Amniotic stem cell (primary cell): ENCODE data around the gene SH3GL1.
A peak's percentile ranks its signal among the peaks of the same experiment; 100 is the strongest.

Experiments
- DNase-seq: peaks from one replicate; lab custom pipeline; 2025; lab: John Stamatoyannopoulos, UW

Gene SH3GL1, protein sequence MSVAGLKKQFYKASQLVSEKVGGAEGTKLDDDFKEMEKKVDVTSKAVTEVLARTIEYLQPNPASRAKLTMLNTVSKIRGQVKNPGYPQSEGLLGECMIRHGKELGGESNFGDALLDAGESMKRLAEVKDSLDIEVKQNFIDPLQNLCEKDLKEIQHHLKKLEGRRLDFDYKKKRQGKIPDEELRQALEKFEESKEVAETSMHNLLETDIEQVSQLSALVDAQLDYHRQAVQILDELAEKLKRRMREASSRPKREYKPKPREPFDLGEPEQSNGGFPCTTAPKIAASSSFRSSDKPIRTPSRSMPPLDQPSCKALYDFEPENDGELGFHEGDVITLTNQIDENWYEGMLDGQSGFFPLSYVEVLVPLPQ

DNA sequence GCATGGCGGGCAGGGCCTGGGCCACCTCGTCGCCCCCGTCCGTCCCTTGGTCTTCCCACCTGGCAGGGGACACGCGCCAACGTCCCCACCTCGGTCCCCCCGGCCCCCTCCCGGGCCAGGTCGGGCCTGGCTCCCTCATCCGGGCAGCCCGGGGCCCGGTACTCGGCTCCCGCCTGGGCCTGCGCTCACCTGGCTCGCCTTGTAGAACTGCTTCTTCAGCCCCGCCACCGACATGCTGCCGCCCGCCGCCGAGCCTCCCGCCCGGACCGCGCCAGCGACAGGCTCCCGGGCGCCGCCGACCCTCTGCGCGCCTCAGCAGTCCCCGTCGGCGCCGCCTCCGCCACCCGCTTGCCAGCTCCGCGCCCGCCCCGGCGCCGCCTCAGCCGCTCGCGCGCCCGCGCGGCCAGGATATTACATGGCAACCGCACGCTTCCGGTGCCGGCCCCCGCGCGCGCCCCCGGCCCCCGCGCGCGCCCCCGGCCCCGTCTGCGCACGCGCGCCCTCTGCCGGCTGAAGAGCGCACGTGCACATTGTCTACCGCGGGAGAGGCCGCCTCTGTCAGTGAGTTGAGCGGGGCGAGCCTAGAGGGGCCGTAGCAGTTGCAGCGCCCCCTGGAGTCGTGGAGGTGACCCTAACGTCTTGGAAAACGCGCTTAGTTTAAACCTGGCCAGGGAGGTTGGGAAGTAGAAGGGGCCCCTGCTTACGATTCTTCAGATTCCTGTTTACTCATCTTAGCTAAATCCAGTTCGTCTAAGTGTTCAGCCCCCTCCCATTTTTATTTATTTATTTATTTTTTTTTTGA is at the start of gene SH3GL1:
Gene SH3GL1, minus strand, starts transcription at position 413 of the 802 bp plus-strand sequence. Its CDS starts 179 bp downstream, at position 234.
- peak; percentile 83 for DNase-seq

DNA sequence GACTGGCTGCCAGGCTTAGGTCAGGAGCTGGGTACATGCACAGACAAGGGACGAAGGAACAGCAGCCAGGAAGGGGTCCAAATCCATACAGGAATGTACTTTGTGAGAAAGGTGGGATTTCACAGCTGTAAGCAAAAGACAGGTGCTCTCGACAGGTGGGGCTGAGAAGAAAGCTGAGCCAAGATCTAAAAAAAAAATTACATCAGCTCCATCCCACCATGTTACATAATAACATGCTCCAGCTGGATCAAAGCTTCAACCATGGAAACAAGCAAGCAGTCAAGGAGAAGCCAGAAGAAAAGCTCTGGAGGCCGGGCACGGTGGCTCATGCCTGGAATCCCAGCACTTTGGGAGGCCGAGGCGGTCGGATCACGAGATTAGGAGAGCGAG is 49.3 kb upstream of the SH3GL1 start:
- no peak for DNase-seq

DNA sequence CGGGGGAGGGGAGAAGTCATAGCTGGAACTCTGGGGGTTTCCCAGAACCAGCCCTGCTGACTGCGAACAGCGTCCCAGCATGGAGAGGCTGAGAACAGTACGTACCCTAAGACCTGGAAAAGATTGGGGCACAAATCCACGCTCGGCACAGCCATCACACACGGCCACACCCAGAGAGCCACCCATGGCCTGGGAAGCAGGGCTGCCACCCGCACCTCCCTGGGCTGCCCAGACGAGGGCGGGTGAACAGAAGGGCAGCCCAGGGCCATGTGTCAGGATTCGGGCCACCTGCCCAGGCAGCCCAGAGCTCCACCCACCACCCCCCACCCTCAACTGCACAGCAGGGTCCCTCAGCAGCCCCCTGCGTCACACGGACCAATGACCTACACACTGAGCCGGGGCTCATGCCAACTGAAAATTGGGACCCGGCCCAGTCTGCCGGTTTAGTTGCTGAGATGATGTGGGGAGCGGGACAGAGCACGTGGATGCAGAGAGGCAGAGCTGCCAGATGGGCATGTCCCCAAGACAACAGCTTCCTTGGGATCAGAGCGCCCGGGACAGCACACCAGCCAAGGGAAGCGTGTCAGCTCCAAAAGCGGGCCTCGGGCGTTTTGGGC is 48.8 kb upstream of the SH3GL1 start:
- DNase-seq = no peak

DNA sequence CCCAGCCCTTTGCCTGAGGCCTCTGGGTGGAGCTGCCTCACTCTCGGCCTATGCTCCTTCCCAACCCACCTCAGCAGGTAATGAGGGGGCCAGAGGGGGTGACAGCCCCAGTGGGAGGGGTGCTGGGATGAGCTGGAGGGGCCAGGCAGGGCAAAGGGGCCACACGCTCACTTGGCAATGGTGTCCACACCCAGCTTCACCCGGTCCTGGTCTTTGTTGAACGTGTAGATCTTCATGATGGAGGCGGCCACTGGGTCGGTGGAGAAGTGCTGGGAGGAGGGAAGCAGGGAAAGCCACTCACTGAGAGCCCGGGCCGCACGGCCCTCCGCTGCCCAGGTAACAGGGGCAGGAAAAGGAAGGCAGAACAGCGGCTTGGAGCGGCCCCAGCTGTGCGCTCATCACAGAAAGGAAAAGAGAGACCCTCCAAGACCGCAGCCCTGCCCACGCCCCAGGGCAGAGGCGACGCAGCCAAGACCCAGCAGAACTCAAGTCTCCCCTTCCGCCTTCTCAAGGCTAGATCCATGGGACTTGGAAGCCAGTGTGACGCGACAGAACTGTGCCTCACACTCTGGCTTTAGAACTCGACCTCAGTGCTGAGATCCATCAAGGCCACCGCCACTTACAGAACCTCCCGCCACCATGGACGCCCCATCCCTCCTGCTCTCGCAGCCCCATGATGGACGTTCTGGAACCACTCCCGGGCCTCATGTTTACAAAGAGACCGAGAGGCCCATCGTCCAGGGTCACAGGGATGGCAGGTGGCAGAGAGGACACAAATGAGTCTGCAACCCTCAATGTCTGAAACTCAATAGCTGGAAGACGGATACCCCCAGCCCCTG is 48.0 kb upstream of the SH3GL1 start:
- DNase-seq = no peak

DNA sequence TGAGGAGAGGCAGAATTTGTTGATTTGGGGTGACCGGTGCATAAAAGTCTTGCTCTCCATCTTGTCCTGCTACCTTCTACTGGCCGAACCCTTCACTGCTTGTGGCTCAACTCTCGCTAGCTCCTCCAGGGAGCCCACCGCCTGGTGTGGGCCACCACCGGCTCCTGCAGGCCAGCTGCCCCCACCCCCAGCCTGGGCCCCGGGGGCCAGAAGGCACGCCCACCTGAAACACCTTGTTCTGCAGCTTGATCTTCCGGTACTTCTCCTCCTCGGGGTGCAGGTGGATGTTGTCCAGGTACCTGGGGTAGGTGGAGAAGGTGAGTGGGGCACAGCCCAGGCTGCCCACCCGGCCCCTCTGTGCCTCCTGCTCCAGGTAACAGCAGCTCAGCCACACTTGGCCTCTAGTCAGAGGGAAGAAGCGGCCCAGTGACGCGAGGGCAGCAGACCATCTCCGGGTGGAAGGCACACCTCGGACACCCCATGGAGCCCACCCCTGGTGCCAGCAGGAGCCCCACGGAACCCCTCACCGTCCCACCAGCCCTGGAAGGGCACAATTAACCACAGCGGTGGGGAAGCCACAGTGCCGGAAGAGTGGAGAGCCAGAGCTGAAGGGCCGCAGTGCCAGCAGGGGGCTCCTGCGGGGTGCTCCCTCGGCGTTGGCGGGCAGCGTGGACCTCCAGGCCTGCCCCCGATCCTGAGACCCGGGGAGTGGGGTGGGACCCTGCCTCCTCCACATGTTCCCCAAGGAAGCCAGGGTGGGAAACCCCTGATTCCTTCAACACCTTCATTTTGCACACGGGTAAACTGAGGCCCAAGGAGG is 47.2 kb upstream of the SH3GL1 start:
- DNase-seq = no peak

DNA sequence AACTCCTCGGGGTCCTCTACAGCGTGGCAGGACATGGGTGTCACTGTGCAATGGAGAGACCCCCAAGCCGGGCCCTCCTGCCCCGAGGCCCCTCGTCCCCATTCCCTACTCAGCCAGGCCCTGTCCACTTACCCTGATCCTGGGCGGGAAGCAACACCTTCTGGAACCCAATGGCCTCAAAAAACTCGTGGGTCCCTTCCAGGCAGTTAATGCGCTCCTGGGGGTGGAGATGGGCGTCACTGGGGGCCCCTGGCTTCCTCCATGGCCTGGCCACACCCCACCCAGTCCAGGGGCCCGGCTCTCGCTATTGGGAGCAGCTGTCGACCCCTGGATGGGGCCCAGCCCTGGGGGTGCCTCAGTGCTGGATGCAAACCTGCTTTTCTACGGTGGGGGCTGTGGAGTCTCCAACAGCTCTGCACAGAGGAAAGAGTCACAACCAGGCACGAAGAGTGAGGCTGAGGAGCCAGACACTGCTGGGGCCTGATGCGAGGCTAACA is 46.4 kb upstream of the SH3GL1 start:
- DNase-seq = no peak

DNA sequence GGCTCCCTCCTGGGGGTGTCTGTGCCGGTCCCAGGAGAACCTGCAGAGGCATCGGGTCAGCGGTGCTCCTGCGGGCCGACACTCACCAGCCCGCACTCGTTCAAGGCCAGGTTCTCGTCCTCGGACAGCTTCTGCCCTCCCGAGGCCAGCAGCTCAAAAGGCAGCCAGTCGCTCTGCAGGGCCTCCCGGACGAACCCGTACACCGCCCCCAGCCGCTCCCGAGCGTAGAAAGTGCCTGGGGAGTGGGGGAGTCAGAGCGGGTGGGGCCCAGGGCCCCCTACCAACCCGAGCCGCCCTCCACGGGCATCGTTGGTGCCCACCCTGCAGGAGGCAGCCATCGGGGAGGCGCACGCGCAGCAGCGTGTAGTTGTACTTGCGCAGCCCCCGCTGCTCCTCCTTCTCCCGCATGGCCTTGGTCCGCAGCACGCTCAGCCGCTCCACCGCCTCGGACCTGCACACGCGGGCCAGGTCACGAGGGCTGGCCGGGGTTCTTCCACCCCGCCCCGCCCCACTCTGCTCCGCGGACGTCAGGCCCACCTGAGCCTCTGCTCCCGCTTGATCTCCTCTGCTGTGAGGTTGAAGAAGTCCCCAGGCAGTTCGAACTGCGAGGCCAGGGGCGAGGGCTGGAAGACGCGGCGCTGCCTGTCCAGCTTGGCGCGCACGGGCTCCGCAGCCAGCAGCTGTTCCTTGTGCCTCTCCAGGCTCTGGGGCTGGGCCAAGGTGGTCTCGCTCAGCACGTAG is 45.8 kb upstream of the SH3GL1 start:
- no peak for DNase-seq

DNA sequence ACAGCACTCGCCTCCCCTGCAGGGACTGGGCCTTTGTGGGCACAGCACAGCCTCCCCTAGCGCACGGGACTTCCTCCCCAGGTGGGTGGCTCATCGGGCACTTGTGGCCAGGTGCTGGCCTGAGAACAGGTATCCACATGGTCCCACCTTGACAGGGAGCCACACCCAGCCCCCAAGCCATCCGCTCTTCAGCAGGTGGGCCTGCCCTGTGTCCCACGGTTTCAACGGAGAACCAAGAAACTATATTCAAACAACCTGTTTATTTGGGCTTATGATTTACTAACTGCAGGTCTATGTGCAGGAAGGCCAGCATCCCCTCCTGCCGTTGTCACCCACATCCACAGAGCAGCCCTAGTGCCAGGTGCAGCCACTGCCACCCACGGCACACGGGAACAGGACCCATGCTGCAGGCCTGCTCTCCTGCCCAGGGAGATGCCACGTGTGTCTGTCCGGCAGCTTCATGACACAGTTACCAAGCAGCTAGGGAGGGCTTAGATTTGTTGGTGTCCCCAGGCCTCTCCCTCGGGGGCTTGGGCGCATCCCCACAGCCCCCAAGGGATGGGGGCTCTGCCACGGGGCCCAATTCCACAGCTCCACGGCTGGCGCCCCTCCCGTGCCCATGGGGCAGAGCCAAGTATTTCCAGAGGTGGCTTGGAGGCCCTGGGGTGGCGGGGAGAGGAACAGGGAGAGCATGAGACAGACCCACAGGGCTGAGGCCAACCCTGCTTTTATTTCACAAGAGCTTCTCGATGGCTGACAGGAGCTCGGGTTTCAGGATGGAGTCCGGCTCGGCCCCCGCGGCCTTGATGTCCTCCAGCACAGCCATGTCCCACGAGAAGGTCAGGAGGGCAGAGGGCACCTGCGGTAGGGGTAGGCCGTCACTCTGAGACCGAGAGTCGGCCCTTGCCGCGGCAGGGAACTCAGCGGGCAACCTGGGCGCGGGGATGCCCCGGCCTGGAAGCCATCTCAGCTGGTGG is 44.7 kb upstream of the SH3GL1 start:
- DNase-seq = no peak

DNA sequence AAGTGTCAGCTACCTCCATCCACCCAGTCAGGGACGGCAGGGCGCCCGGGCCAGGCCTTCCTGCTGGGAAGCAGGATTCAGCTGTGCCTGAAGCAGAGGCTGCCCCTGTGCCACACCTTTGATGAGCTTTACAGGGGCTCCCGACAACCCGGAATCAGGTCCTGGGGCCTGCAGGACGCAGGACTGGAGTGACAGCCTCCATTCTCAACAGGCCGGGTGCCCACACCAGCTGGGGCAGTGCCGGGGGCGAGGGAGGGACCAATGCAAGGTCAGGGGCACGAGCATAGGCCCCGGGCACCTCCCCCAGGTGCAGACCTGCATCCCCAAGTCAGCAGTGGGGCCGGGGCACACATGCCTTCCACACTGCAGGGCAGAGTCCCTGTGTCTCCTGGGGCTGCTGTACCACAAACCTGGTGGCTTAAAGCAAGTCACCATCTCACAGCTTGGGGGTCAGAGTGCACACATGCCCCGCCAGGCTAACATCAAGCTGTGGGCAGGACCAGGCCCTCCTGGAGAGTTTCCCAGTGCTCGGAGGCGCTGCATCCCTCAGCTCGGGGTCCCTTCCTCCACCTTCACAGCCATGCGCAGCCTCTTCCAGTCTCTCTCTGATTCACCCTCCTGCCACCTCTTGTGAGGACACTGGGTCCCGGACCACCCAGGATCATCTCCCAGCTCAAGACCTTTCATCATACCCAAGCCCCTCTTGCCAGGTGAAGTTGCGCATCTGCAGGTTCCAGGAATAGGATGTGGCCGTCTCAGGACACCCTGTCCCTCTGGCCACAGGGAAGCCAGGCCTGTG is 43.8 kb upstream of the SH3GL1 start:
- no peak for DNase-seq

DNA sequence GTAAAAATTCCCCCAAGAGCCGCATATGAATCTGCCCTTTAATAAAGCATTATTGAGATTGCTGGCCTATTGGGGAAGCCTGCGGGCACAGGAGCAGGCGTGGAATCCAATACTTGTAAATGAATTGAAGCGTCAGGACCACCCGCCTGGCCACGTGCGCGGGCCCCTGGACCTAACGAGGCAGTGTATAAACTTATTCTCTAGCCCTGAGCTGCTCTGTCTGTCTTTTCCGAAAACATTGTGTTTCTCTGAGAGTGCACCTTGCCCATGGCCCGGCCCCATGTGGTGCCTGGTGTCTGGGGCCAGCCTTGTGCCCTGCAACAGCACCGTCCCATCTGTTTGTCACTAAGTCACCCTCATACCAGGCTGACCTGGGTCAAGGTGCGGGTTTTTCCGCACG is 42.8 kb upstream of the SH3GL1 start:
- DNase-seq = no peak

DNA sequence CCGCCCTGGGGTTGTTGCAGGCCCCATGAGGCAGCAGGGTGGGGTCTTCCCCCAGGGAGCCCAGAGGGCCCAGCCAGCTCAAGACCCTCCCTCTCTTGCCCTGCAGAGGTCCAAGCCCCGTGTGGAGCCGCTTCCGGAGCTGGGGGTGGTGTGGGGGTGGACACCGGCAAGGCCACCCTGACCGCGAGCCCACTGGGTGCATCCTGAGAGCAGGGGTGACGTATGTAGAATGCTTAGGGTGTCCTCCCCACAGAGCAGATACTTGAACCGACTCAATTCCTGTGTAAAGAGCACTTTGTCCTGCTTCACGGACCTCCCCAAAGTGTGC is 42.4 kb upstream of the SH3GL1 start:
- DNase-seq = no peak

DNA sequence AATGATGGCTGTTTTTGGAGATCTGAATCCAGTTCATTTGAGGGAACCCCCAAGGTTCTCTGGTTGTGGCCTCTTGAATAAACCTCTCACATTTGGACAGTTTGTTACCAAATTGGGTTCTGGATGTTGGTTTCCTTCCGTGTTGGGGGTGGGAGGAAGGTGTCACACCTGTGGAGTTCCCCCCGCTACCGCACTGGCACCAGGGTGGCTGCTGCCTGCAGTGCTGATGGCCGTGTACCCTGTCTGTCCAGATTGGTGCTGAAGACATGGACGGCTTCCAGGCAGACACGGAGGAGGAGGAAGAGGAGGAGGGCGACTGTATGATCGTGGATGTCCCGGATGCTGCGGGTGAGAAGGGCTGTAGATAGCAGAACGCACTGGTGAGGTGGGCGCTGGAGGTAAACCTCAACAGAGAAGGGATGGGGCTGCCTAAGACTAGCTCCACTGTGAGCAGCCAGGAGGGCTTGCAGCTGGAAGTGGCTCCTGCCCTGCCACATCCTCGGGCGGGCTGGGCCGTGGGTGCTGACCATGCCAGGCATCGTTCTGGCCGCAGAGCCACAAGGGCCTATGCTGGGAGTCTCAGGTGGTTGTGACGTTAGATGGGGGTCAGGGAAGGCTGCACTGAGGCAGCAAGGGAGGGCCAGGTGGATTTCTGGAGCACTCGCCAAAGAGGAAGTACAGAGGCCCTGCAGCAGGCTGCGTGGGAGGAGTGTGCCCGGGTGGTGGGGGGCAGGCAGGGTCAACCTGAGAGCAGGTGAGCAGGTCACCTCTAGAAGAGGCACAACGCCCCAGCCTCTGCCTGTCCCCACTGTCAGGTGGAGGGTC is 41.9 kb upstream of the SH3GL1 start:
- no peak for DNase-seq

DNA sequence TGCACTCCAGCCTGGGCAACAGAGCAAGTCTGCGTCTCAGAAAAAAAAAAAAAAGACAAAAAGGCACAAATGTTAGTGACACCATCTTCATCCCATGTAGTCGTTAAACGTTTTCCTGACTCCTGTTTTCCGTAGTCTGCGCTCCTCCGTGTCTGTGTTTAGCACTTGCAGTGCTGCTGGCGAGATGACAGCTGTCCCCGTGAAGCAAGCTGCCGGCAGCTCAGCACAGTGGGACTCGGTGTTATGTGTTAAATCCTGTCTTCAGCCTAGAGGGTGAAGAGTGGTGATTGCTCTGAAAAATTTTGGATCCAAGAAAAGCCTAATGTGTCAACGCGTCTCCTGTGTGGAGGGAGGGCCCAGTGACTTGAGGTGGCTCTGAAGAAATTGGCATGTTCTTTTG is 38.9 kb upstream of the SH3GL1 start:
- no peak for DNase-seq

DNA sequence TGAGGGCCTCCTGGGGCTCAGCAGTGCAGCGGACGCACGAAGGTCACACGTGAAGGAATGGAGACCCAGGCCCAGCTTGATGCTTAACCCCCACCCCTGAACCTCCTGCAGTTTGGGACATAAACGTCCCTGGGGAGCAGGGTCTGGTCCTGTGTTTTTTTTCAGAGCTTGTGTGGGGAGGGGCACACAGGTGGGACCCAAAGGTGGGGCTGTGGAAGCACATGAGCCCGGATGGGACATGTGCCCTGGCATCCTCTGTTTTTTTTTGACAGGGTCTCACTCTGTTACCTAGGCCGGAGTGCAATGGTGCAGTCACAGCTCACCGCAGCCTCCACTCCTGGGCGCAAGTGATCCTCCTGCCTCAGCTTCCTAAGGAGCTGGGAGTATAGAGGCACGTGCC is 36.8 kb upstream of the SH3GL1 start:
- DNase-seq = no peak

DNA sequence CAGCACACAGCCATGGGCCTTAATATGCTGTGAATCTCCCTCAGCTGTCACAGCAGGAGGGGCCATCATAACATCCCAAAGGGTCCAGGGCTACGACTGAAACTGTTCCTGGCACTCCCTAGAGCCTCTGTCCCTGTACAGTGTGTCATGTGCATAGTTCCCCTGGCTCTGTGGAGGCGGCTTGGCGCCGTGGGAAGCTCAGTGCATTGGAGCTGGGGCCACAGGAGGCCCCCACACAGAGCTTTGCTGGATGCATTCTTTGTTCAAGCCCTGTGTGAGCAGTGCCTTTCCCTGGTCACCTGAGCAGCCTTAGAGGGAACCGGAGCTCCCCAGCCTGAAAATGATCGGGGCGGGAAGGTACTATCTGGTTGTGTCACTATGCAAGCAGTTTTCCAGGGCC is 35.9 kb upstream of the SH3GL1 start:
- no peak for DNase-seq

DNA sequence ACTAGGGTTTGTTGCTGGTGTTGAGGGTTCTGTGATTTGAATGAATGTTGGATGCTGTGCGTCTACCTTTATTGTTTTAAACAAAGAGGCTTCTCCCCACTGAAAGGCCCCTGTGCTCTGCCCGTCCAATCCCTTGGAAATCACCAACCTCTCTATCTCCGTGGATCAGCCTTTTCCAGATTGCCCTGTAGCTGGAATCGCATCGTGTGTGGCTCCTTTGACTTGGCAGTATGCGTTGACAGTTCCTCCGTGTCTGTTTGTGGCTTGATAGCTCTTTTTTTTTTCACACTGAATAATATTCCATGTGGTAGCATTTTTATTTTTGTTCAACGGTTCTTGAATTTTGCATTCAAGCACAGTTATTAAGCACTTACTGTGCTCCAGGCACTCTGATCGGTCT is 34.0 kb upstream of the SH3GL1 start:
- DNase-seq = no peak

DNA sequence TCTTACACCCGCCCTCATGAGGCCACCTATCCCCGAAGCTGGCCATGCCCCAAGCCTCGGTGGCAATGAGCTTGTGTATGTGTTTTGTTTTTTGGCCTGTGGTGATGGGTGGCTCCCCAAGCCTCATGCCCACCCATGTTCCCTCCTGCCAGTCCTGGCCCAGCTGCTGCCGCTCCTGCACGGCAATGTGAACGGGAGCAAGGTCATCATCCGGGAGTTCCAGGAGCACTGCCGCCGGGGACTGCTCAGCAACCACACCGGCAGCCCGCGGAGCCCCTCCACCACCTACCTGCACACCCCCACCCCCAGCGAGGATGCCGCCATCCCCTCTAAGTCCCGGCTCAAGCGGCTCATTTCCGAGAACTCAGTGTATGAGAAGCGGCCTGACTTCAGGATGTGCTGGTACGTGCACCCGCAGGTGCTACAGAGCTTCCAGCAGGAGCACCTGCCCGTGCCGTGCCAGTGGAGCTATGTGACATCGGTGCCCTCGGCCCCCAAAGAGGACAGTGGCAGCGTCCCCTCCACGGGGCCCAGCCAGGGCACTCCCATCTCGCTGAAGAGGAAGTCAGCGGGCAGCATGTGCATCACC is 32.7 kb upstream of the SH3GL1 start:
- DNase-seq = no peak
